BJ (cell line): ENCODE measurements around the gene KRTAP4-5. TPM values are rescaled to one million over a fixed set of nuclear protein-coding genes. Genes with fewer than 3 reads are reported as not detected.
"Not testable (repeated sequence)": the region's sequence is repeated elsewhere in the genome, so short reads cannot be mapped to it uniquely, and the experiment has no call there.

Experiments used
- CTCF ChIA-PET: fragments of 350-600 bp; formaldehyde crosslinking; extraction: SDS; loops from one replicate; lab custom pipeline; 2021; ENCODE audit warnings: antibody characterized with exemption, inconsistent platforms; lab: Yijun Ruan, JAX
- POLR2A ChIA-PET: fragments of 300-600 bp; sonication (Branson Sonifier 250); formaldehyde crosslinking; extraction: SDS; loops from one replicate; lab custom pipeline; 2021; ENCODE audit warnings: antibody characterized with exemption; lab: Charles Lee
- DNase-seq: peaks from one replicate; pipeline ENCODE4 v3.0.0-alpha.2; 2011; ENCODE audit warnings: low read depth
- H3K27me3 ChIP-seq: 2 replicates; pipeline ENCODE4 v1.6.0; 2011; ENCODE audit warnings: low read length; ENCODE audit not compliant: control insufficient read depth, insufficient read depth
- H3K36me3 ChIP-seq: 2 replicates; pipeline ENCODE4 v1.5.1; 2011; ENCODE audit warnings: low read length; ENCODE audit not compliant: control insufficient read depth, insufficient read depth
- H3K4me3 ChIP-seq: 2 replicates; pipeline ENCODE4 v1.5.1; 2011; ENCODE audit warnings: low read depth, mild to moderate bottlenecking, control low read depth, low read length
- CTCF ChIP-seq: IDR thresholded peaks from 2 replicates; pipeline ENCODE4 v1.5.1; 2011; ENCODE audit warnings: low read depth, mild to moderate bottlenecking, control low read depth, inconsistent platforms, low read length, moderate library complexity; ENCODE audit not compliant: insufficient read depth
- polyA minus RNA-seq: library from RNA; depleted of rRNA, polyadenylated mRNA; stranded (reverse); fragments of >200 nt; gene quantifications from 2 replicates; pipeline ENCODE4 v1.2.3, GENCODE V29; 2011; rRNA and poly(A)+ RNA removed
- polyA plus RNA-seq: library from polyadenylated mRNA; depleted of rRNA; stranded (reverse); fragments of >200 nt; gene quantifications from 2 replicates; pipeline ENCODE4 v1.2.3, GENCODE V29; 2011; rRNA removed

Gene KRTAP4-5
- polyA plus RNA-seq: not detected in 2 replicates
- not detected in 2 replicates for polyA minus RNA-seq

- POLR2A ChIA-PET: no interaction called here
- Histone ChIP-seq H3K36me3 (no peaks in the 10 kb centered on the region), H3K4me3 (no peak within 1 kb of the TSS), H3K27me3 (no peaks in the 10 kb centered on the region)
- TF ChIP-seq CTCF: no peak
- DNase-seq: no peak
- CTCF ChIA-PET: no interaction called here
These were observed at the start of gene KRTAP4-5 for GRCh38 chr17:41149652-41149985. Gene KRTAP4-5 (minus strand): TSS chr17:41149825. CDS start chr17:41149767, 58 bp downstream.

DNA sequence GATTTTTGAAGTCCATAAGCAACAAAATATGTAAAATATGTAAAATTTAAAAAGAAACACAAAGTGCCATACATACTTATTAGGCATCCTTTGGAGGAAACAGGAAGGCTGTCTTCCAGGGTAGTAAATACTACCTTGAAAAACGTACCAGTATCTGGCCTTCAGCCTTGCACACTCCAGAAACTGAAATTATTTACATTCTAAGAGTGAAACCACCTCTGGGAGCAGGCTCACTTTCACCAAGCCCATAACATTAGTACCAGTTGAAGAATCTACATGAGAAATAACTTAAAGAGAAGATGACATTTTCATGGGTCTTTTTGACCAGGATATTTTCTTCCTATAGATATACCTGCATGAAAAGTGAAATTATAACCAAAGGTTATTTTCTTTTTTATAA, 46.4 kb upstream of the KRTAP4-5 start:
- ChIA-PET CTCF (interaction anchor here (0.6 kb wide), 1 partner anchor 270 kb away, joined by 3 read pairs; no protein-coding TSS in a partner anchor), POLR2A (no interaction called here)
- no peak overlapping the region for H3K4me3 ChIP-seq
- no peak for TF ChIP-seq CTCF
- DNase-seq: no peak
- H3K36me3 ChIP-seq: no peaks in the 10 kb centered on the region
- no peaks in the 10 kb centered on the region for H3K27me3 ChIP-seq

GRCh38 chr17:41190328-41190727, 40.7 kb upstream of the KRTAP4-5 start:
- ChIA-PET CTCF (no interaction called here), POLR2A (no interaction called here)
- DNase-seq: no peak
- no peaks in the 10 kb centered on the region for H3K36me3 ChIP-seq
- no peaks in the 10 kb centered on the region; the same call in 1 of the 2 replicates for H3K27me3 ChIP-seq
- no peak overlapping the region for H3K4me3 ChIP-seq
- TF ChIP-seq CTCF: no peak

DNA sequence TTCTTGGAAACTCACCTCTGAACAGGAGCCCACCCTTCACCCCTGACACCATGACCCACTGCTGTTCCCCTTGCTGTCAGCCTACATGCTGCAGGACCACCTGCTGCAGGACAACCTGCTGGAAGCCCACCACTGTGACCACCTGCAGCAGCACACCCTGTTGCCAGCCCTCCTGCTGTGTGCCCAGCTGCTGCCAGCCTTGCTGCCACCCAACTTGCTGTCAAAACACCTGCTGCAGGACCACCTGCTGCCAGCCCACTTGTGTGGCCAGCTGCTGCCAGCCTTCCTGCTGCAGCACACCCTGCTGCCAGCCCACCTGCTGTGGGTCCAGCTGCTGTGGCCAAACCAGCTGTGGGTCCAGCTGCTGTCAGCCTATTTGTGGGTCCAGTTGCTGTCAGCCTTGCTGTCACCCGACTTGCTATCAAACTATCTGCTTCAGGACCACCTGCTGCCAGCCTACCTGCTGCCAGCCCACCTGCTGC, 40.3 kb upstream of the KRTAP4-5 start, which contains the start of gene KRTAP9-1:
Gene KRTAP9-1 (plus strand): TSS at position 51 of the 482 bp plus-strand sequence. CDS start 0 bp downstream, at position 51.
- H3K27me3 ChIP-seq, DNase-seq, H3K36me3 ChIP-seq, H3K4me3 ChIP-seq, CTCF ChIA-PET, POLR2A ChIA-PET: not testable (repeated sequence)

DNA sequence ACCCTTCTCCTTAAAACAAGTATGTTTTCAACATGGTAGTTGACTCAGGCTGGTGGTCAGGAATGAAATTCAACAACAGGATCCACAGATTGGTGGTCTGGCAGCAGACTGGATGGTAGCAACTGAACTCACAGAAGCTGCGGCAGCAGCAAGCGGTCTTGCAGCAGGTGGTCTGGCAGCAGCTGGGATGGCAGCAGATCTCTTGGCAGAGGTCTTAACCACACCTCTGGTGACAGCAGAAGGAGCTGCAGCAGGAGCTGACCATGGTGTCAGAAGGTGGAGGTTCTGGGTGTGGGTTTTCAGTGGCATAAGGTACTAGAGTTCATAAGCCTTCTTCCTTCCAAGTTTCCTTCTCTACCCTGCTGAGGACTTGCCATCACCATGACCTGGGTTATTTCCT, 37.2 kb upstream of the KRTAP4-5 start:
- no peak for TF ChIP-seq CTCF
- POLR2A ChIA-PET: no interaction called here
- H3K36me3 ChIP-seq: no peaks in the 10 kb centered on the region
- no peak for DNase-seq
- no peaks in the 10 kb centered on the region; the same call in 1 of the 2 replicates for H3K27me3 ChIP-seq
- H3K4me3 ChIP-seq: no peak overlapping the region
- CTCF ChIA-PET: no interaction called here

- no peak for TF ChIP-seq CTCF
- ChIA-PET POLR2A (no interaction called here), CTCF (no interaction called here)
- no peaks in the 10 kb centered on the region; the same call in 1 of the 2 replicates for H3K27me3 ChIP-seq
- H3K4me3 ChIP-seq: no peak overlapping the region
- no peak for DNase-seq
- H3K36me3 ChIP-seq: no peaks in the 10 kb centered on the region
These were observed 35.4 kb upstream of the KRTAP4-5 start for GRCh38 chr17:41185001-41185400.
